ENCODE data around the gene DIS3L2. TPM values are rescaled to one million over a fixed set of nuclear protein-coding genes. Genes with fewer than 3 reads are reported as not detected.

The DIS3L2 gene
- total RNA-seq, 1 experiment from 2014 or later, result 32.6 TPM

- no TSS peak for BruUV-seq (replicated peaks)
- Mint-ChIP-seq H3K4me1 (ENCODE audit: insufficient read depth, unreplicated experiment) (no peaks in the 10 kb centered on the region), H3K27ac (ENCODE audit: low read depth, unreplicated experiment) (no peak overlapping the region), H3K4me3 (ENCODE audit: unreplicated experiment) (no peak overlapping the region), H3K27me3 (ENCODE audit: insufficient read depth, unreplicated experiment) (no peaks in the 10 kb centered on the region), H3K36me3 (ENCODE audit: insufficient read depth, unreplicated experiment) (peaks cover 14% of the 10 kb centered on the region), H3K9me3 (ENCODE audit: unreplicated experiment) (peaks cover 12% of the 10 kb centered on the region)
- no peak for TF ChIP-seq CTCF (IDR thresholded peaks at IDR 0.05; ENCODE audit: unreplicated experiment)
- ChIA-PET POLR2A (no interaction called here), CTCF (no interaction called here)
- DNase-seq (ENCODE audit: unreplicated experiment), result no peak
- intact Hi-C loops (cut with micrococcal nuclease), result no loop called here
Observed at GRCh38 chr2:232278534-232278933, 317.0 kb downstream of the DIS3L2 start.

GRCh38 chr2:232280341-232280740 lies 318.8 kb downstream of the DIS3L2 start:
- Mint-ChIP-seq H3K4me3 (ENCODE audit: unreplicated experiment) (no peak overlapping the region), H3K9me3 (ENCODE audit: unreplicated experiment) (peaks cover 12% of the 10 kb centered on the region), H3K27ac (ENCODE audit: low read depth, unreplicated experiment) (no peak overlapping the region), H3K4me1 (ENCODE audit: insufficient read depth, unreplicated experiment) (no peaks in the 10 kb centered on the region), H3K27me3 (ENCODE audit: insufficient read depth, unreplicated experiment) (no peaks in the 10 kb centered on the region), H3K36me3 (ENCODE audit: insufficient read depth, unreplicated experiment) (peaks cover 14% of the 10 kb centered on the region)
- no peak for DNase-seq (ENCODE audit: unreplicated experiment)
- ChIA-PET POLR2A (no interaction called here), CTCF (interaction anchor here (0.7 kb wide), 1 partner anchor 328 kb away, joined by 3 read pairs; no protein-coding TSS in a partner anchor)
- no TSS peak for BruUV-seq (replicated peaks)
- intact Hi-C loops (cut with micrococcal nuclease), result no loop called here
- TF ChIP-seq CTCF (IDR thresholded peaks at IDR 0.05; ENCODE audit: unreplicated experiment), result no peak

GRCh38 chr2:232281858-232282507 lies 320.5 kb downstream of the DIS3L2 start:
- H3K27me3 Mint-ChIP-seq (ENCODE audit: insufficient read depth, unreplicated experiment), result no peaks in the 10 kb centered on the region
- H3K4me1 Mint-ChIP-seq (ENCODE audit: insufficient read depth, unreplicated experiment), result no peaks in the 10 kb centered on the region
- POLR2A ChIA-PET, result no interaction called here
- H3K4me3 Mint-ChIP-seq (ENCODE audit: unreplicated experiment), result no peak overlapping the region
- H3K9me3 Mint-ChIP-seq (ENCODE audit: unreplicated experiment), result peaks cover 12% of the 10 kb centered on the region
- TF ChIP-seq CTCF (IDR thresholded peaks at IDR 0.05; ENCODE audit: unreplicated experiment), result no peak
- no peak overlapping the region for H3K27ac Mint-ChIP-seq (ENCODE audit: low read depth, unreplicated experiment)
- peaks cover 9% of the 10 kb centered on the region for H3K36me3 Mint-ChIP-seq (ENCODE audit: insufficient read depth, unreplicated experiment)
- CTCF ChIA-PET, result no interaction called here
- intact Hi-C loops (cut with micrococcal nuclease), result no loop called here
- no TSS peak for BruUV-seq (replicated peaks)
- DNase-seq (ENCODE audit: unreplicated experiment), result no peak

- no peaks in the 10 kb centered on the region for H3K4me1 Mint-ChIP-seq (ENCODE audit: insufficient read depth, unreplicated experiment)
- intact Hi-C loops (cut with micrococcal nuclease), result no loop called here
- no TSS peak for BruUV-seq (replicated peaks)
- TF ChIP-seq CTCF (IDR thresholded peaks at IDR 0.05; ENCODE audit: unreplicated experiment), result no peak
- peaks cover 12% of the 10 kb centered on the region for H3K9me3 Mint-ChIP-seq (ENCODE audit: unreplicated experiment)
- no peak for DNase-seq (ENCODE audit: unreplicated experiment)
- peaks cover 9% of the 10 kb centered on the region for H3K36me3 Mint-ChIP-seq (ENCODE audit: insufficient read depth, unreplicated experiment)
- no peak overlapping the region for H3K4me3 Mint-ChIP-seq (ENCODE audit: unreplicated experiment)
- H3K27me3 Mint-ChIP-seq (ENCODE audit: insufficient read depth, unreplicated experiment), result no peaks in the 10 kb centered on the region
- H3K27ac Mint-ChIP-seq (ENCODE audit: low read depth, unreplicated experiment), result no peak overlapping the region
- ChIA-PET POLR2A (no interaction called here), CTCF (interaction anchor here (0.7 to 1.5 kb wide), 3 partner anchors 11 to 376 kb away, joined by 3 to 6 read pairs (median 6); no protein-coding TSS in a partner anchor)
Observed at GRCh38 chr2:232282508-232283055, 321.1 kb downstream of the DIS3L2 start.
